Measurements from ENCODE around the gene ASB16. TPM values are rescaled to one million over a fixed set of nuclear protein-coding genes. Genes with fewer than 3 reads are reported as not detected.
A peak's percentile ranks its signal among the peaks of the same experiment; 100 is the strongest.

ASB16 gene
- total and polyA plus RNA-seq, 10 of the 15 experiments (the other 5 are each of a cell fraction or from before 2014, with no cell fraction given): 0.07 to 1.1 (median 0.44) TPM; not detected in 5

GRCh38 chr17:44219108-44219615, 48.7 kb downstream of the ASB16 start (continued):
- TF ChIP-seq WRNIP1 (IDR thresholded peaks at IDR 0.05; ENCODE audit: borderline replicate concordance, low read depth, low read length): no peak
- no peak for TF ChIP-seq ASH2L (IDR thresholded peaks at IDR 0.05; ENCODE audit: borderline replicate concordance, low read depth)
- peak in 1 of 2 experiments; percentile 32; a peak in 1 of 4 replicates for TF ChIP-seq BHLHE40 (IDR thresholded peaks at IDR 0.05; ENCODE audit: borderline replicate concordance in 1 of 2, low read depth in 2 of 2, low read length in 1 of 2)
- TF ChIP-seq, protein P1, sequence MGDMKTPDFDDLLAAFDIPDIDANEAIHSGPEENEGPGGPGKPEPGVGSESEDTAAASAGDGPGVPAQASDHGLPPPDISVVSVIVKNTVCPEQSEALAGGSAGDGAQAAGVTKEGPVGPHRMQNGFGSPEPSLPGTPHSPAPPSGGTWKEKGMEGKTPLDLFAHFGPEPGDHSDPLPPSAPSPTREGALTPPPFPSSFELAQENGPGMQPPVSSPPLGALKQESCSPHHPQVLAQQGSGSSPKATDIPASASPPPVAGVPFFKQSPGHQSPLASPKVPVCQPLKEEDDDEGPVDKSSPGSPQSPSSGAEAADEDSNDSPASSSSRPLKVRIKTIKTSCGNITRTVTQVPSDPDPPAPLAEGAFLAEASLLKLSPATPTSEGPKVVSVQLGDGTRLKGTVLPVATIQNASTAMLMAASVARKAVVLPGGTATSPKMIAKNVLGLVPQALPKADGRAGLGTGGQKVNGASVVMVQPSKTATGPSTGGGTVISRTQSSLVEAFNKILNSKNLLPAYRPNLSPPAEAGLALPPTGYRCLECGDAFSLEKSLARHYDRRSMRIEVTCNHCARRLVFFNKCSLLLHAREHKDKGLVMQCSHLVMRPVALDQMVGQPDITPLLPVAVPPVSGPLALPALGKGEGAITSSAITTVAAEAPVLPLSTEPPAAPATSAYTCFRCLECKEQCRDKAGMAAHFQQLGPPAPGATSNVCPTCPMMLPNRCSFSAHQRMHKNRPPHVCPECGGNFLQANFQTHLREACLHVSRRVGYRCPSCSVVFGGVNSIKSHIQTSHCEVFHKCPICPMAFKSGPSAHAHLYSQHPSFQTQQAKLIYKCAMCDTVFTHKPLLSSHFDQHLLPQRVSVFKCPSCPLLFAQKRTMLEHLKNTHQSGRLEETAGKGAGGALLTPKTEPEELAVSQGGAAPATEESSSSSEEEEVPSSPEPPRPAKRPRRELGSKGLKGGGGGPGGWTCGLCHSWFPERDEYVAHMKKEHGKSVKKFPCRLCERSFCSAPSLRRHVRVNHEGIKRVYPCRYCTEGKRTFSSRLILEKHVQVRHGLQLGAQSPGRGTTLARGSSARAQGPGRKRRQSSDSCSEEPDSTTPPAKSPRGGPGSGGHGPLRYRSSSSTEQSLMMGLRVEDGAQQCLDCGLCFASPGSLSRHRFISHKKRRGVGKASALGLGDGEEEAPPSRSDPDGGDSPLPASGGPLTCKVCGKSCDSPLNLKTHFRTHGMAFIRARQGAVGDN (IDR thresholded peaks at IDR 0.05): peak; percentile 50; the same call in 1 of the 2 replicates
- TF ChIP-seq CHD2 (IDR thresholded peaks at IDR 0.05; ENCODE audit: borderline replicate concordance, low read depth, low read length): no peak
- peak; percentile 99 for TF ChIP-seq LARP7 (IDR thresholded peaks at IDR 0.05)
- TF ChIP-seq NRF1 (conservative IDR thresholded peaks at IDR 0.05; ENCODE audit: low read depth, low read length): no peak
- no peak for TF ChIP-seq JUNB (IDR thresholded peaks at IDR 0.05)
- peak; percentile 95 for TF ChIP-seq GATAD2B (conservative IDR thresholded peaks at IDR 0.05; ENCODE audit: low read depth)
- no peak for TF ChIP-seq BMI1 (IDR thresholded peaks at IDR 0.05; ENCODE audit: borderline replicate concordance)
- TF ChIP-seq CREM (IDR thresholded peaks at IDR 0.05; ENCODE audit: low read depth): no peak
- TF ChIP-seq, protein P2, sequence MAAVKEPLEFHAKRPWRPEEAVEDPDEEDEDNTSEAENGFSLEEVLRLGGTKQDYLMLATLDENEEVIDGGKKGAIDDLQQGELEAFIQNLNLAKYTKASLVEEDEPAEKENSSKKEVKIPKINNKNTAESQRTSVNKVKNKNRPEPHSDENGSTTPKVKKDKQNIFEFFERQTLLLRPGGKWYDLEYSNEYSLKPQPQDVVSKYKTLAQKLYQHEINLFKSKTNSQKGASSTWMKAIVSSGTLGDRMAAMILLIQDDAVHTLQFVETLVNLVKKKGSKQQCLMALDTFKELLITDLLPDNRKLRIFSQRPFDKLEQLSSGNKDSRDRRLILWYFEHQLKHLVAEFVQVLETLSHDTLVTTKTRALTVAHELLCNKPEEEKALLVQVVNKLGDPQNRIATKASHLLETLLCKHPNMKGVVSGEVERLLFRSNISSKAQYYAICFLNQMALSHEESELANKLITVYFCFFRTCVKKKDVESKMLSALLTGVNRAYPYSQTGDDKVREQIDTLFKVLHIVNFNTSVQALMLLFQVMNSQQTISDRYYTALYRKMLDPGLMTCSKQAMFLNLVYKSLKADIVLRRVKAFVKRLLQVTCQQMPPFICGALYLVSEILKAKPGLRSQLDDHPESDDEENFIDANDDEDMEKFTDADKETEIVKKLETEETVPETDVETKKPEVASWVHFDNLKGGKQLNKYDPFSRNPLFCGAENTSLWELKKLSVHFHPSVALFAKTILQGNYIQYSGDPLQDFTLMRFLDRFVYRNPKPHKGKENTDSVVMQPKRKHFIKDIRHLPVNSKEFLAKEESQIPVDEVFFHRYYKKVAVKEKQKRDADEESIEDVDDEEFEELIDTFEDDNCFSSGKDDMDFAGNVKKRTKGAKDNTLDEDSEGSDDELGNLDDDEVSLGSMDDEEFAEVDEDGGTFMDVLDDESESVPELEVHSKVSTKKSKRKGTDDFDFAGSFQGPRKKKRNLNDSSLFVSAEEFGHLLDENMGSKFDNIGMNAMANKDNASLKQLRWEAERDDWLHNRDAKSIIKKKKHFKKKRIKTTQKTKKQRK (IDR thresholded peaks at IDR 0.05; ENCODE audit: low read depth, low read length): no peak
- TF ChIP-seq SMAD5 (IDR thresholded peaks at IDR 0.05; ENCODE audit: low read depth): no peak
- TF ChIP-seq CREB1 (IDR thresholded peaks at IDR 0.05; ENCODE audit: low read depth): no peak
- no peak for TF ChIP-seq CUX1 (IDR thresholded peaks at IDR 0.05; ENCODE audit: insufficient replicate concordance, low read depth, low read length)
- TF ChIP-seq, protein P3, sequence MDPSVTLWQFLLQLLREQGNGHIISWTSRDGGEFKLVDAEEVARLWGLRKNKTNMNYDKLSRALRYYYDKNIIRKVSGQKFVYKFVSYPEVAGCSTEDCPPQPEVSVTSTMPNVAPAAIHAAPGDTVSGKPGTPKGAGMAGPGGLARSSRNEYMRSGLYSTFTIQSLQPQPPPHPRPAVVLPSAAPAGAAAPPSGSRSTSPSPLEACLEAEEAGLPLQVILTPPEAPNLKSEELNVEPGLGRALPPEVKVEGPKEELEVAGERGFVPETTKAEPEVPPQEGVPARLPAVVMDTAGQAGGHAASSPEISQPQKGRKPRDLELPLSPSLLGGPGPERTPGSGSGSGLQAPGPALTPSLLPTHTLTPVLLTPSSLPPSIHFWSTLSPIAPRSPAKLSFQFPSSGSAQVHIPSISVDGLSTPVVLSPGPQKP (IDR thresholded peaks at IDR 0.05; ENCODE audit: low read depth, low read length): no peak
- no peak for TF ChIP-seq TCF7 (IDR thresholded peaks at IDR 0.05; ENCODE audit: borderline replicate concordance)
